Raji (cell line): ENCODE measurements around the gene FMN2.

ENCODE experiments used
- POLR2A ChIP-seq: IDR thresholded peaks from 2 replicates; pipeline ENCODE4 v1.6.1; 2011; ENCODE audit warnings: low read depth, low read length, control low read depth; ENCODE audit not compliant: insufficient read depth

FMN2 gene

DNA sequence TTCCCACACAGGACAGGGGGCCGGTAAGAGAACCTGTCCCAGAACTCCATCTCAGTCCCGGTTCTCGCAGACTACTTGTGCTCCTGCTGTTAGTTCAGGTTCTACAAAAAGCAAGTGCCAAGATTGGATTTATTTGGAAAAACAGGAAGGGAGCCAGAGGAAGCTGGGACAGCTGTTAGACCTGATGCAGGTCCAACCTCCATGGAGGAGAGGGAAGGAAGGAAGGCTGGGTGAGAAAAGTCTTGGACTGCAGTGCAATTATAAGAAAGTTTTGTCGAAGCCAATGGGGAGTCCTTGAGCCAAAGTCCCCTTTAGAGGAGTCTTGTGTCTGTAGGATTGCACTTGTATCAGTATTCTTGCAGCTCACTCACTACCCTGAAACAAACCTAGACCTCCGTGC lies 329.1 kb downstream of the FMN2 start:
- no peak for TF ChIP-seq POLR2A

DNA sequence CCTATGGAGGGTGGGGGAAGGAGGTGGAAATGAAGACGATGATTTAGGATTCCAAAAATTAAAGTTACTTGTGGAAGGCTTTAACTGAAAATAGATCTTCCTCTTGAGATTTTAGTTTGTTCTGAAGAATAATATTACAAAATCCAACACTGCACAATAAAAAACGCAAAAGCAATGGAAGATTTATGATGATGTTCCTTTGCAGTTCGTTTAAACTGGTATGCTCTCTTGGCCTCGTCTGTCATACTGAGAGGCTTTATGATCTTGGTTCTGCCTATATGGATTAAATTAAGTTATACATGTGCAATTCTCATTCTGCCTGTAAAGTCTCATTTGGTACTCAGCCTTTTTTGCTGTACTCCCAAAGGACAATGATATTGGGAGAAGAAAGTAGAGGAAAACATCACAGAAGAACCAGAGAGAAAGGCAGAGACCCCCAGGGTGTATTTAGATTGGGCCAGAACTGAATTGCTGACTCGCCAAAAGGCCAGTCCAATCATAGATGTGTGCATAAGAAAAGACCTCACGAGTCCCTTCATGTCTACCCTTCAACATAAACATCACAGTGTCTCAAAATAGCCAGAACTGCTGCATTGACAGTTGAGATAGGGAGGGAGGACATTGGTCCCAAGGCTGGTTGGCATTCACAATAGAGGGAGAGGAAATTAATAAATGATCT lies 331.7 kb downstream of the FMN2 start:
- TF ChIP-seq POLR2A = no peak

DNA sequence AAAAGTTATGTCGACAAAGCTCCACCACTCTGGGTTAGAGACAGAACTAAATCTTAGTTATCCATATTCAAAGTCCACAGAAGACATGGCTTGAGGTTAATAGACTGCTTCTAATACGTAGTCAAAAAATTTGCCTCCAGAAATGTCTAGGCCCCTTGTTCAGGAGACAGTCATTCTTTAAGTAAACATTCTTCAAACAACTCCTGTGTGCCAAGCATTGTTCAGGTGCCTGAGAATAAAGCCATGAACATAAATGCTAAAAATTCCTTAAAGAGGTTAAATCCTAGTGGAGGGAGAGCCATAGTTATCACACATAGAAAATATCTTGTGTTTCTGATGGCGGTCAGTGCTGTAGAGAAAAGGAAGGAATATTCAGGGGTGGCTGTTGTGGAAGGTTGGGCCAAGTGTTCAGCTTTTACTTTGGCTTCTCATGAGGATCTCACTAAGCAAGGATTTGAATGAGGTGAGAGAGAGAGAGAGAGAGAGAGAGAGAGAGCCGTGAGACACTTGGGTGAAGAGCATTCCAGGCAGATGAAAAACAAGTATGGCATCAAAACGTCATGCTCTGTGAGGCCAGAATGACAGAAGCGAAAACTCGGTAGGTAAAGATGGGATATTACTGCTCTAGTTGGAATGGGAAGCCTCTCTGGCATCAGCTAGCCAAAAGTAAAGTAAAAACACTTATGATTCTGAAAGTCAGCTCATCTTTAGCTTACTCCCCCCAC lies 333.2 kb downstream of the FMN2 start:
- TF ChIP-seq POLR2A = no peak

DNA sequence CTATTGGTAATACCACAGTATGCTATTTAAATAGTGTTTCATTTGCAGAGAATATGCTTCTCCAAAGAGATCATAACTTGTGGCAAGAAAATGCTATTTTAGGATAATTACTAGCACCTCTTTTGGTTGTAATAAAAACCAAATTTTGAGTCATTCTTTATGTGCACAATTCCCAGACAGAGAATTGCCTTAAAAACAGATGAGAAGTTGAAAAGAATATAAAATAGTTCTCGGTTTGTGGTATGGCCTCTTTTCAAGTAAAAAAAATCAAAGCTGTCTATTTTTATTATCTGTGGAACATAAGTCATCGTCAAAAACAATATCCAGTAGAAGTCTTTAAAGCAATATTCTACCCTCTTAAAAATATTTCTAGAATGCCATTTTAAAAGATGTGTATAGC lies 334.4 kb downstream of the FMN2 start:
- TF ChIP-seq POLR2A = no peak

DNA sequence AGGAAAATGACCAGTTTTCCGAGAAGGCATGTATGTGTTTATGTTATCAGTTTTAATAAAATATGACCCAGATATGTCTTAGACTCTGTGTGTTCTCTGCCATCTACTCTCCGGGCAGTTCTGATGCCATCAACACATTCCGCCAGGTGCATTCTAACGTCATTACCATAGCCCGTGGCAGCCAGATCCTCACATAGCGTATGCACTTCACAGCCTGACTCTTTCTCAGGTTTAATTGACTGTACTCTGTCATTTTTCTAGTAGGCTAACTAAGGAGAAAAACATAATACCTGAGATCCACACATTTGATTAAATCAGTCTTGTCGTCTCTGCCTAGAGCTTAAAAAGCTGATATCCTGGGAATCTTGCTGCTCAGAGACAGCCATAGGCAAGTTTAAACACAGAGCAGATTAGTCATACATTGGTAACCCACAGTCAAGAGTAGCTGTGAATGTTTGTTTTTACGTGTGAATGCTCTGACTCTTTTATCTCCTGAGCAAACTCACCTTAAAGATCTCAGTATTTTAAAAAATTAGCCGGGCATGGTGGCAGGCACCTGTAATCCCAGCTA lies 344.4 kb downstream of the FMN2 start:
- TF ChIP-seq POLR2A = no peak

DNA sequence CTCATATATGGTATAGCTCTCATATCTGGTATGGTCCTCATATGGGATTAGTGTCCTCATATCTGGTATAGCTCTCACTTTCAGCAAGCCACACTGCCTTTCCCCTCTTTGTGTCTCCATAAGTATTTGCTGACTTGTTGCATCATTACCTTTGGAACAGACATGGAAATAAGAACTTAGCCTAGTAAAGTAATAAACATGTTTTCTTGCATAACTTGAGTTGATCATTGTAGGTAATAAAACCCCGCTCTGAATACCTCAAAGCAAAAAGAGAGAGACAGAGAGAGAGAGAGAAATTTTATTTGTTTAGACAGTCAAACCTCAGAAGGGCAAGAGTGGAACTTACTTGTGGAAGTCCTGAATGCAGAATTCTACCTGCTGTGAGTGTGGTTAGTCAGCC lies 350.0 kb downstream of the FMN2 start:
- no peak for TF ChIP-seq POLR2A

DNA sequence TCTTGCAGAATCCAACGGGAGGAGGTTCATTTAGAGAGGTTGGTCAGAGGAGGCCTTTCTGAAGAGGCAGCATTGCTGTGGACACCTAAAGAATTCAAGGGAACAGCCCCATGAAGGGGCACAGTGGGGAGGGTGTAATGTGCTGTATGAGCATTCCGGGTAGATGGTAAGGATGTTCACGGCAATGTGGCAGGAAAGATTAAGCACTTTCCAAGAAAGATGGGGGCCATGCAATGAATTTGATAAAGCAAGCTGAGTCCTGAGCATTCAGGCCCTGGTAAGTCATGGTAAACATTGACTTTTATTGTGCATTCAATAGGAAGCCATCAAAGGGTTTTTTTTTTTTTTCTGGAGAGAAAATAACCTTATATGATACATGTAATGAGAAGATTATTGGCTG lies 353.7 kb downstream of the FMN2 start:
- no peak for TF ChIP-seq POLR2A

DNA sequence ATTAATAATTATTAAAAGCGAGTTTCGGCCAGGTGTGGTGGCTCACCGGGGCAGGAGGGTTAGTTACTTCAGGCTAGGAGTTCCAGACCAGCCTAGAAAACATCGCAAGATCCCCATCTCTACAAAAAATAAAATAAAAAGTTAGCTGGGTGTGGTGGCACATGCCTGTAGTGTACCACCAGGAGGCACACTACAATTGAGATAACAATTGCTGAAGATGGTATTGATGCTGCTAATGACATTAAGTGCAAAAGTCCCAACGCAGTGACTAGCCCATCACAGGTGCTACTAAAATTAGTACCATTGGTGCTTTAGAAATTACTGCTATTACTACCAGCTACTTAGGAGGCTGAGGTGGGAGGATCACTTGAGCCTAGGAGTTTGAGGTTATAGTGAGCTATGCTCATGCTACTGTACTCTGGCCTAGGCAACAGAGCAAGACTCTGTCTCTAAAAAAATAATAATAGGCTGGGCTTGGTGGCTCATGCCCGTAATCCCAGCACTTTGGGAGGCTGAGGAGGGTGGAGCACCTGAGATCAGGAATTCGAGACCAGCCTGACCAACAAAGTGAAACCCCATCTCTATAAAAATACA lies 363.6 kb downstream of the FMN2 start:
- TF ChIP-seq POLR2A = no peak

DNA sequence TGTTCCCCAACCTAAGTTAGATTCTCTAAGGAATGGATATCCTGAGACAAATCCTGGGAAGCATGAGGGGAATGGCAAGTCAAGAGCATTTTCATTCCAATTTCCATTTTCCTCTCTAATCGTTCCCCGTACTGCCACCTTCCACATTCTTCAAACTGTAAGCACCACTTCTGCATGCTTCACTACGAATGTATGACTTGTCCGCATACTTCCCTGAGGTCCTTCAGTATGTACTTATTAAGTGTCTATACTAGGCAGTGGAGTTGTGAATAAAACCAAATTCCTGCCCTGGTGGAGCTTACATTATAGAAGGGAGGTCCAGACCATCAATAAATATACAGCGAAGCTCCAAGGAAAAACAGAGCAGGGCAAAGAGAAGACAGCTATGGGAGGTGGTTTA lies 365.5 kb downstream of the FMN2 start:
- no peak for TF ChIP-seq POLR2A

DNA sequence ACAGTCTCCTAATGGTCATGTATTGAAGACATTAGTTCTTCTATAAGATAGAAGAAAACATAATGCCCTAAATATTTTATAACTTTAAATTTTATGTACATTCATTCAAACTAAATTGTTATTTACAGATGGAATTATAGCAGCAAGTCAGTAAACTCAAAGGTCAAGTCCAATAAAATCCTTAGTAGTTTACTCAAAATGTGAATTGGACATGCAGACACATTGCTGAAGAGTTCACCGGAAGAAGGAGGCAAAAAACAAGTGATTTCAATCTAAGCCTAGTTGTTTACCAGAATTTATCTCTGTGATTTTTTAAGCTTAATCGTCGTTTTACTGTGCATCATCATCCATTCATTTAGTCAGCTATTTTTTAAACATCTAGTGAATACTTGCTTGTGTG lies 370.6 kb downstream of the FMN2 start:
- no peak for TF ChIP-seq POLR2A

DNA sequence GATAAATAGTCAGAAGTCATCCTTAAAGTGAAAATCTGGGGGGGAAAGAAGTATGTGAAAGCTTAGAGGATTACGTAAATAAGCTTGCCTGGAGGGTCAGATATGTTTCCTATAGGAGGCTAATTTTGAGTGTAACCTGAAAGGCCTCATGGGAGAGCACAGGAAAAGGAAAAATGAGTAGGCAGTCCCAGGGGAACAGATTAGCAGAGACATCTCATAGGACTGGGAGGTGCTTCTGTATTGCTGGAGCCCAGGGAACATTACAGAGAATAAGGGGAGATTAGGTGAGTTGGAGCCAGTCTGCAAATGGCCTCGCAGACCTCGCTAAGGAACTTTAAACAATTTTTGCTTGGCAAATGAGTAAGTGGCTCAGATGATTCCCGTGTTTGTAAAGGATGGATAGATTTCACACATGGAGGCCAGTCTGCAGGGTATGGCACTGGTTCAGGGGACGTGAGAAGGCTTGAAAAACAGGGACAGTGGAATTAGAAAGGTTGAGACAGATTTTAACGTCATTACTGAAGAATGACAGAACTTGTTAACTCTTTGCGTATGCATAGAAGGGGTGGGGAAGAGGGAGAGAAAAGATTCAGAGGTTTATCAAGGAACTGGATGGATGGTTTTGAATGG lies 371.2 kb downstream of the FMN2 start:
- no peak for TF ChIP-seq POLR2A

DNA sequence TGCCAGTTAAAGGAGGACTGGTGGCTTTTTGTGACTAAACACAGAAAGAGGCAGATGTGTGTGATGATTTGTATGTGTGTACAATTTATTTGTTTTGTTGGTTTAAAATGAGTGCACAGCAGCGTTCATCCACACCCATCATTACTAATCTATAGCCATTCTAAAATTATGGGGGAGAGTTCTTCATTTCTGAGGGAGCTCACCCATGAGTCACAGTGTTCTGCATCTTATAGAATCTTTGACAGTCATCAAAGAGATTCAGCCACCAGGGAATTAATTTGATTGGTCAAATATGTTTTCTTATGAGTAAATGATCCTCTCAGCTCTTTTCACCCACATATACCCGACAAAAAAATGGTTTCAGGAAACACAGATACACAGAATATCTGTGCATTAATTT lies 372.4 kb downstream of the FMN2 start:
- no peak for TF ChIP-seq POLR2A

DNA sequence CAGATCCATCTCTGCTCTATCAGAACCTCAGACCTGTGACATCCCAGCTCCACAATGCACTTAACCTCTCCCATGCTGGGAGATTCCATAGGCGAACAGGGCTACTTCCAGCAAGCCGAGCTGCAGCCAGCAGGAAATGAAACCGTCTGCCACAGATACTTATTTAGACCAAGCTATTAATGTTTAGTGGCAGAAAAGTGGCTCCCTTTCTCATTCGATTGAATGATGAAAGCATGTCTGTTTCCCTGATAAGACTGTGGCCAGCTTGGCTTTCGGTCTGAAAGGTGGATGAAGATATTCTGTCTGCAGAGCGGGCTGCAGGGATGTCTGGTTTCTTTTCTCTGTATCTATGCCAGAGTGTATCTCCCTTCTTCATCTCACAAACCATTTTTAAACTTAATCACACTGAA lies 373.9 kb downstream of the FMN2 start:
- TF ChIP-seq POLR2A = no peak

DNA sequence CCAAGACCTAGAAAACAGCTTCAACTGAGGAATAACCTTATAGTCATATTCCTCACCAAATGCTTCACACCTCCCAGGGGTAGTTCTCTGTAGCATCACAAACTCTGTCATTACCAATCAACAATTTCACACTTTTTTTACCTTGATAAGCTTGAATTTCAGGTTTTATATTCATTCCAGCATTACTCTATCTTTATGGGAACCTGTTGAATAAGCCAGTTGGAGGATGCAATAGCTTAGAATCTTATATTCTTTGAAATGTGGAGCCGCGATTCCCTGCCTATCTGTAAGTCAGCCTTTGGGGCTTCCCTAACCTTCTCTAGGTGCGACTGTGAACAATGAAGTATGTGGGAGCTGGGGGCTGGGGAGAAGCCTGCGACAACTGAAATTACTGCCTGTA lies 374.8 kb downstream of the FMN2 start:
- TF ChIP-seq POLR2A = no peak

DNA sequence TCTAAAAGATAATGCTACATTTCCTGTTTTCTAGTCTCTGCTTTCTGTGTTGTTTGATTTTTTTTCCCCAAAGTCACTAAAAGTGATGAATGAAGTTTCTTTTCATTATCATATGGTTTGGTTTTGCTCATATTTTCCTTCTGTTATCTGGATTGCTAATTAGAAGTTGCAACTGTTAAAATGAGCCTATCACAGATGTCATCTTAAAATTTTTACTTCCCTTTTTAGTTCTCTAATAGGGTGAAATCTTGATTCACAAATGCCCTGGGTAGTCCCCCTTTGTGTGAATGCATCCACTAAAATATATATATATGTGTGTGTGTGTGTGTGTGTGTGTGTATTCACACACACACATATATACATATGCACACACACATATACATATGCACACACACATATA lies 376.2 kb downstream of the FMN2 start:
- TF ChIP-seq POLR2A = no peak

DNA sequence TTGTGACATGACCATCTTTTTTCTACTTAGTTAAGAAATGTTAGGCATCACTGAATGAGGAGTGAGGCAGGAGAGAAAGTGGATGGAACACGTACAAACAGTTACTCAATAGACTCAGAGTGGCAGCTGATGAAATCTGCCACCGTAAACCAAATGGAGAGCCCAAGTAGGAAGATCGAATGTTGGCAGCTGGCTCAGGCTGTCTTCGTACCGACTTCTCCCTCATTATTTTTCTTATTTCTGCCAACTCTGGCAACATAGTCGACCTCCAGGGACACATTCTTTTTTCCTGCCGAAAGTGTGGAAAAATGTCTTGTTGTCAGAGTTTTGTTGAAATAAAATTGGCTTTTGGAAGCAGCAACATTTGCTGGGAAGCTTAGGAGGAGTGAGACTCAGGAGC lies 377.0 kb downstream of the FMN2 start:
- no peak for TF ChIP-seq POLR2A
